ENCODE results near the gene SCML2. TPM values are rescaled to one million over a fixed set of nuclear protein-coding genes. Genes with fewer than 3 reads are reported as not detected.

Gene SCML2
- total RNA-seq, 1 experiment from 2014 or later, result 7.1 TPM

DNA sequence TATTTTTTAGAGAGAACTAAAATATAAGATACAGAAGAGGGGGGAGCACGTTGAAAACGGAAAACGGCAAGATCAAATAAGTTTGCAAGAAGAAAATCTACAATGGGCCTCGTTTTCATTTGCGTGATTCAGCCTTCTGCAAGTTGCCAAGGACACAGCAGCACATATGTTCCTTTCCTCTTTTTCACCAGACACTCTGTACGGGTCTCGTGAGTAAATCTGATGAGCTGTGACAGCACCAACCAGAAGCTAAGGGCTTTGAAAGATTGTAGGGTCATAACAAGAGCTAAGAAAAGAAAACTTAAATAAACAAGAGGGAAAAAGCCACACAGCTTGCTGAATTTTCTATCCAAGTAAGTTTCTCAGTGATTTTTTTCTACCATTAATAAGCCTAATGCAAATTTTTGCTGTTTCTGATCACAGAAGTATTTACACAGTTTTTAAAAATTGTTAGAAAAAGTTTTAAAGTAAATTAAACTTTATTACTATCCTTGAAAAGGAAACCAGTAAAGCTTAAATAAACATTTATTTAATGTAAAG is 63.4 kb downstream of the SCML2 start:
- in situ Hi-C loops (cut with HindIII; ENCODE audit: low pct_unique_long_range_greater_than_20kb, low sequenced_read_pairs), result no loop called here
- Histone ChIP-seq H3K4me3 (ENCODE audit: low read depth in 2 of 2, low read length in 2 of 2) (no peak overlapping the region), H3K27me3 (ENCODE audit: control insufficient read depth, insufficient read depth, low read length) (no peaks in the 10 kb centered on the region), H3K9me3 (ENCODE audit: control insufficient read depth, insufficient read depth, low read depth, low read length) (no peaks in the 10 kb centered on the region), H3K27ac (ENCODE audit: low read length) (no peak overlapping the region), H3K4me1 (ENCODE audit: control insufficient read depth, insufficient read depth, low read length) (no peaks in the 10 kb centered on the region), H3K36me3 (ENCODE audit: control insufficient read depth, insufficient read depth, low read length) (no peaks in the 10 kb centered on the region)
- ATAC-seq (no peak), DNase-seq (ENCODE audit: low read depth, low spot score) (no peak)
- ChIA-PET POLR2A (interaction anchor here (0.6 kb wide), 1 partner anchor 665 kb away, joined by 6 read pairs; no protein-coding TSS in a partner anchor), CTCF (no interaction called here)
- BruUV-seq (replicated peaks), result no TSS peak
- TF ChIP-seq CTCF (IDR thresholded peaks at IDR 0.05), result no peak
- TF ChIP-seq TCF7L2 (IDR thresholded peaks at IDR 0.05; ENCODE audit: low read depth, low read length), result no peak
- TF ChIP-seq SIN3A (IDR thresholded peaks at IDR 0.05; ENCODE audit: borderline replicate concordance, insufficient read depth, low read depth, low read length), result no peak
- no peak for TF ChIP-seq POLR2AphosphoS5 (IDR thresholded peaks at IDR 0.05; ENCODE audit: low read depth, low read length)
- TF ChIP-seq REST (IDR thresholded peaks at IDR 0.05; ENCODE audit: insufficient read depth in 1 of 2, low read depth in 2 of 2, low read length in 1 of 2), result no peak
- intact Hi-C loops (cut with micrococcal nuclease; ENCODE audit: unreplicated experiment), result no loop called here

DNA sequence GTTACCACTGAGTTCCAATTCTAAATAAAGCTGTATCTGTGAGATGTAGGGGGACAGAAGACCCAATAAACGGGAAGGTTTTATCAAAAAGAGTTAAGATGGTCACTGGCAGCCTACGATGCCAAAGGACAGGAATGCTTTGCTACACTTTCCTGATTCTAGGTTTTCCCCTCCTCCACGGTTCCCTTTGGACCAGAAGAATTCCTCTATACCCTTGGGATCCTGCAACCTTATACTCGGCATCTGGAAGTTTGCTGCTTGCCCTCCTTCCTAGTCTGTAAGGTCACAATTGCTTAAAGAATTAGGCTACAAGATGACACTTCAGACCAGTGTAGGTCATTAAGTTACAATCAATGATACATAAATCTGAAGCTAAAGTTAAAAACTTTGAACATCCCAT is 64.3 kb downstream of the SCML2 start:
- intact Hi-C loops (cut with micrococcal nuclease; ENCODE audit: unreplicated experiment), result no loop called here
- no peak for ATAC-seq

More for the DNA sequence above, 64.3 kb downstream of the SCML2 start:
- in situ Hi-C loops (cut with HindIII; ENCODE audit: low pct_unique_long_range_greater_than_20kb, low sequenced_read_pairs), result no loop called here
- POLR2A ChIA-PET, result interaction anchor here (0.6 kb wide), 1 partner anchor 665 kb away, joined by 6 read pairs; no protein-coding TSS in a partner anchor
- BruUV-seq (replicated peaks), result no TSS peak
- Histone ChIP-seq H3K4me3 (ENCODE audit: low read depth in 2 of 2, low read length in 2 of 2) (no peak overlapping the region), H3K4me1 (ENCODE audit: control insufficient read depth, insufficient read depth, low read length) (no peaks in the 10 kb centered on the region), H3K9me3 (ENCODE audit: control insufficient read depth, insufficient read depth, low read depth, low read length) (no peaks in the 10 kb centered on the region), H3K27me3 (ENCODE audit: control insufficient read depth, insufficient read depth, low read length) (no peaks in the 10 kb centered on the region), H3K36me3 (ENCODE audit: control insufficient read depth, insufficient read depth, low read length) (no peaks in the 10 kb centered on the region), H3K27ac (ENCODE audit: low read length) (no peak overlapping the region)
- CTCF ChIA-PET, result no interaction called here
- TF ChIP-seq SIN3A (IDR thresholded peaks at IDR 0.05; ENCODE audit: borderline replicate concordance, insufficient read depth, low read depth, low read length) (no peak), TCF7L2 (IDR thresholded peaks at IDR 0.05; ENCODE audit: low read depth, low read length) (no peak), CTCF (IDR thresholded peaks at IDR 0.05) (no peak), POLR2AphosphoS5 (IDR thresholded peaks at IDR 0.05; ENCODE audit: low read depth, low read length) (no peak), REST (IDR thresholded peaks at IDR 0.05; ENCODE audit: insufficient read depth in 1 of 2, low read depth in 2 of 2, low read length in 1 of 2) (no peak)
- no peak for DNase-seq (ENCODE audit: low read depth, low spot score)

All from Panc1 (cell line).